HepG2 (cell line): ENCODE data around the gene KIF1C. TPM values are rescaled to one million over a fixed set of nuclear protein-coding genes. Genes with fewer than 3 reads are reported as not detected.

ENCODE experiments used
- BCL6 ChIP-seq: IDR thresholded peaks from 2 replicates; pipeline ENCODE4 v1.6.1; 2016; ENCODE audit warnings: missing genetic modification reagents, missing compliant biosample characterization
- GPBP1L1 ChIP-seq: sonication (generic); formaldehyde crosslinking; IDR thresholded peaks from 2 replicates; pipeline ENCODE4 v1.5.0; 2020; ENCODE audit warnings: mild to moderate bottlenecking, missing genetic modification reagents
- NCOA1 ChIP-seq: sonication (generic); formaldehyde crosslinking; IDR thresholded peaks from 2 replicates; pipeline ENCODE4 v1.9.0; 2021; ENCODE audit warnings: missing genetic modification reagents
- NONO ChIP-seq, 2 experiments: fragments of 450-650 bp in 1 of 2; sonication (generic) in 1 of 2; formaldehyde crosslinking in 1 of 2; IDR thresholded peaks in 1 of 2; conservative IDR thresholded peaks in 1 of 2; 2 replicates each; pipeline versions ENCODE4 v1.6.1 to v1.8.0; 2017 to 2022; ENCODE audit warnings: mild to moderate bottlenecking in 1 of 2, missing genetic modification reagents in 1 of 2, moderate library complexity in 1 of 2
- NR2C2 ChIP-seq: sonication (generic); formaldehyde crosslinking; IDR thresholded peaks from 2 replicates; pipeline ENCODE4 v1.4.0; 2020; ENCODE audit warnings: missing genetic modification reagents, mild to moderate bottlenecking, moderate library complexity, borderline replicate concordance
- PCBP1 ChIP-seq: fragments of 200-400 bp; formaldehyde crosslinking; IDR thresholded peaks from 2 replicates; pipeline ENCODE4 v1.6.1; 2017; ENCODE audit warnings: mild to moderate bottlenecking, low read depth, low read length, borderline replicate concordance
- PHF21A ChIP-seq: sonication (generic); formaldehyde crosslinking; IDR thresholded peaks from 2 replicates; pipeline ENCODE4 v1.5.0; 2020; ENCODE audit warnings: mild to moderate bottlenecking, missing genetic modification reagents
- PITX1 ChIP-seq: sonication (generic); formaldehyde crosslinking; IDR thresholded peaks from 2 replicates; pipeline ENCODE4 v1.5.1; 2020; ENCODE audit warnings: mild to moderate bottlenecking, missing genetic modification reagents
- POLR2A ChIP-seq, 2 experiments: IDR thresholded peaks; 2 replicates each; pipeline ENCODE4 v1.6.1; 2011; ENCODE audit warnings: low read depth in 2 of 2, low read length in 2 of 2, mild to moderate bottlenecking in 1 of 2, moderate library complexity in 1 of 2; ENCODE audit not compliant: insufficient read depth in 1 of 2
- SP4 ChIP-seq: sonication (generic); formaldehyde crosslinking; IDR thresholded peaks from 2 replicates; pipeline ENCODE4 v1.8.1; 2023; ENCODE audit warnings: mild to moderate bottlenecking, missing genetic modification reagents
- ZMAT3 ChIP-seq: sonication (generic); formaldehyde crosslinking; conservative IDR thresholded peaks from 2 replicates; pipeline ENCODE4 v1.7.0; 2021; ENCODE audit warnings: missing genetic modification reagents
- ZNF260 ChIP-seq: sonication (generic); formaldehyde crosslinking; IDR thresholded peaks from 2 replicates; pipeline ENCODE4 v1.4.0; 2020; ENCODE audit warnings: missing genetic modification reagents, low read depth, mild to moderate bottlenecking, borderline replicate concordance
- ZNF367 ChIP-seq: sonication (generic); formaldehyde crosslinking; IDR thresholded peaks from 2 replicates; pipeline ENCODE4 v1.4.0; 2020; ENCODE audit warnings: missing genetic modification reagents, borderline replicate concordance
- ZNF687 ChIP-seq: sonication (generic); formaldehyde crosslinking; IDR thresholded peaks from 2 replicates; pipeline ENCODE4 v1.5.1; 2020; ENCODE audit warnings: mild to moderate bottlenecking, missing genetic modification reagents, moderate library complexity
- polyA plus RNA-seq, 8 experiments: library from polyadenylated mRNA; depleted of rRNA in 3 of 8; stranded (reverse) in 7 of 8; unstranded in 1 of 8; fragments of >200 nt; fragmentation: Illumina TruSeq in 4 of 8; extraction: Trizol in 4 of 8; gene quantifications; 2 replicates each; pipeline versions ENCODE4 v1.2.1 to v1.2.3, GENCODE V29; 2011 to 2016; ENCODE audit warnings: low read depth in 4 of 8, missing spikeins in 1 of 8, mixed read lengths in 1 of 8; ENCODE audit not compliant: insufficient read depth in 1 of 8
- total RNA-seq, 5 experiments: library from RNA; depleted of rRNA; stranded (reverse); fragments of >200 nt; fragmentation: Illumina TruSeq; extraction: Trizol; gene quantifications; 2 replicates each; pipeline ENCODE4 v1.2.3, GENCODE V29; 2016; ENCODE audit warnings: low read depth in 1 of 5
- TF ChIP-seq, protein P1 (sequence below): sonication (generic); formaldehyde crosslinking; IDR thresholded peaks from 2 replicates; pipeline ENCODE4 v1.8.0; 2022; ENCODE audit warnings: missing genetic modification reagents, mild to moderate bottlenecking, borderline replicate concordance
- TF ChIP-seq, protein P2 (sequence below): sonication (generic); formaldehyde crosslinking; IDR thresholded peaks from 2 replicates; pipeline ENCODE4 v1.4.0; 2020; ENCODE audit warnings: missing genetic modification reagents
- TF ChIP-seq, protein P3 (sequence below): sonication (generic); formaldehyde crosslinking; IDR thresholded peaks from 2 replicates; pipeline ENCODE4 v1.4.0; 2020; ENCODE audit warnings: missing genetic modification reagents, mild to moderate bottlenecking, borderline replicate concordance

The KIF1C gene
- total and polyA plus RNA-seq, 2 of the 13 experiments (the other 11 are each of a cell fraction or from before 2014, with no cell fraction given) = 70.0 to 104 TPM

DNA sequence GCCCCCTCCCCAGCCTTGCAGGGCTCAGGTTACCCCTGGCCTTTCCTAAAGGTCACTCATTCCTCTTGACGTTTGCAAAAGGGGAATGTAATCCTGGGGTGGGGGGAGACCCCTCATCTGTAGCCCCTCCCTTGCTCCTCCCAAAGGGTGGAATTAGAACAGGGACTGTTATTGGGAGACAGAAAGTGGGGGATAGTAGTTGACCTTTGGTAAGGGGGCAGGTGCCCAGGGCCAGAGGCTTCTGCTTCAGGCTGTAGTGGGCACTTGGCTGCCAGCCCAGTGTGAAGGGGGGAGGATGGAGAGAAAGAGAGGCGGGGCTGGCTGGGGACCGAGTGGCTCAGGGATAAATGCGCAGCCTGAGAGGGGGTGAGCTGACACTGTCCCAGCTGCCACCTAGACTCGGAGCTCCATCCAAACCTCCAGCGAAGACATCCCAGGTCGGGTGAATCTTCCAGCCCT is 47.0 kb upstream of the KIF1C start, which contains the start of gene ENO3 (continued):
- TF ChIP-seq GPBP1L1 (CRISPR knock-in tag) (no peak), ZNF260 (CRISPR knock-in tag) (no peak), ZNF367 (CRISPR knock-in tag) (no peak), BCL6 (CRISPR knock-in tag) (peak; percentile 44; the same call in 1 of the 2 replicates), NR2C2 (CRISPR knock-in tag) (peak; percentile 67; the same call in 1 of the 2 replicates), PCBP1 (no peak), POLR2A (IDR thresholded peaks at IDR 0.05; ENCODE audit: insufficient read depth in 1 of 2, low read depth in 2 of 2, low read length in 2 of 2) (peak in 1 of 2 experiments; percentile 75; a peak in 1 of 4 replicates), NONO (IDR thresholded peaks at IDR 0.05) (no peak), NONO (CRISPR knock-in tag; conservative IDR thresholded peaks at IDR 0.05) (peak; percentile 76; the same call in 1 of the 2 replicates), PITX1 (peak; percentile 74; the same call in 1 of the 2 replicates), ZMAT3 (CRISPR knock-in tag) (peak; percentile 65; the same call in 1 of the 2 replicates), ZNF687 (CRISPR knock-in tag) (peak; percentile 57), PHF21A (CRISPR knock-in tag) (peak; percentile 66), SP4 (CRISPR knock-in tag) (peak; percentile 47; the same call in 1 of the 2 replicates), NCOA1 (0 out of 2 replicates have a peak, but pooled peaks have one; percentile 10)
- TF ChIP-seq, protein P1, sequence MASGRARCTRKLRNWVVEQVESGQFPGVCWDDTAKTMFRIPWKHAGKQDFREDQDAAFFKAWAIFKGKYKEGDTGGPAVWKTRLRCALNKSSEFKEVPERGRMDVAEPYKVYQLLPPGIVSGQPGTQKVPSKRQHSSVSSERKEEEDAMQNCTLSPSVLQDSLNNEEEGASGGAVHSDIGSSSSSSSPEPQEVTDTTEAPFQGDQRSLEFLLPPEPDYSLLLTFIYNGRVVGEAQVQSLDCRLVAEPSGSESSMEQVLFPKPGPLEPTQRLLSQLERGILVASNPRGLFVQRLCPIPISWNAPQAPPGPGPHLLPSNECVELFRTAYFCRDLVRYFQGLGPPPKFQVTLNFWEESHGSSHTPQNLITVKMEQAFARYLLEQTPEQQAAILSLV (CRISPR knock-in tag) = no peak
- TF ChIP-seq, protein P2, sequence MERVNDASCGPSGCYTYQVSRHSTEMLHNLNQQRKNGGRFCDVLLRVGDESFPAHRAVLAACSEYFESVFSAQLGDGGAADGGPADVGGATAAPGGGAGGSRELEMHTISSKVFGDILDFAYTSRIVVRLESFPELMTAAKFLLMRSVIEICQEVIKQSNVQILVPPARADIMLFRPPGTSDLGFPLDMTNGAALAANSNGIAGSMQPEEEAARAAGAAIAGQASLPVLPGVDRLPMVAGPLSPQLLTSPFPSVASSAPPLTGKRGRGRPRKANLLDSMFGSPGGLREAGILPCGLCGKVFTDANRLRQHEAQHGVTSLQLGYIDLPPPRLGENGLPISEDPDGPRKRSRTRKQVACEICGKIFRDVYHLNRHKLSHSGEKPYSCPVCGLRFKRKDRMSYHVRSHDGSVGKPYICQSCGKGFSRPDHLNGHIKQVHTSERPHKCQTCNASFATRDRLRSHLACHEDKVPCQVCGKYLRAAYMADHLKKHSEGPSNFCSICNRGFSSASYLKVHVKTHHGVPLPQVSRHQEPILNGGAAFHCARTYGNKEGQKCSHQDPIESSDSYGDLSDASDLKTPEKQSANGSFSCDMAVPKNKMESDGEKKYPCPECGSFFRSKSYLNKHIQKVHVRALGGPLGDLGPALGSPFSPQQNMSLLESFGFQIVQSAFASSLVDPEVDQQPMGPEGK (CRISPR knock-in tag) = peak; percentile 95
- TF ChIP-seq, protein P3, sequence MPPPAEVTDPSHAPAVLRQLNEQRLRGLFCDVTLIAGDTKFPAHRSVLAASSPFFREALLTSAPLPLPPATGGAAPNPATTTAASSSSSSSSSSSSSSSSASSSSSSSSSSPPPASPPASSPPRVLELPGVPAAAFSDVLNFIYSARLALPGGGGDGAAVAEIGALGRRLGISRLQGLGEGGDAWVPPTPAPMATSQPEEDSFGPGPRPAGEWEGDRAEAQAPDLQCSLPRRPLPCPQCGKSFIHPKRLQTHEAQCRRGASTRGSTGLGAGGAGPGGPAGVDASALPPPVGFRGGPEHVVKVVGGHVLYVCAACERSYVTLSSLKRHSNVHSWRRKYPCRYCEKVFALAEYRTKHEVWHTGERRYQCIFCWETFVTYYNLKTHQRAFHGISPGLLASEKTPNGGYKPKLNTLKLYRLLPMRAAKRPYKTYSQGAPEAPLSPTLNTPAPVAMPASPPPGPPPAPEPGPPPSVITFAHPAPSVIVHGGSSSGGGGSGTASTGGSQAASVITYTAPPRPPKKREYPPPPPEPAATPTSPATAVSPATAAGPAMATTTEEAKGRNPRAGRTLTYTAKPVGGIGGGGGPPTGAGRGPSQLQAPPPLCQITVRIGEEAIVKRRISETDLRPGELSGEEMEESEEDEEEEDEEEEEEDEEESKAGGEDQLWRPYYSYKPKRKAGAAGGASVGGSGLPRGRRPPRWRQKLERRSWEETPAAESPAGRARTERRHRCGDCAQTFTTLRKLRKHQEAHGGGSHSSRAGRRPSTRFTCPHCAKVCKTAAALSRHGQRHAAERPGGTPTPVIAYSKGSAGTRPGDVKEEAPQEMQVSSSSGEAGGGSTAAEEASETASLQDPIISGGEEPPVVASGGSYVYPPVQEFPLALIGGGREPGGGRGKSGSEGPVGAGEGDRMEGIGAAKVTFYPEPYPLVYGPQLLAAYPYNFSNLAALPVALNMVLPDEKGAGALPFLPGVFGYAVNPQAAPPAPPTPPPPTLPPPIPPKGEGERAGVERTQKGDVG = 0 out of 2 replicates have a peak, but pooled peaks have one; percentile 40
